Natural killer cell (primary cell): ENCODE data around the gene EPC2. TPM values are rescaled to one million over a fixed set of nuclear protein-coding genes. Genes with fewer than 3 reads are reported as not detected.
A peak's percentile ranks its signal among the peaks of the same experiment; 100 is the strongest.
"Not testable (repeated sequence)": the region's sequence is repeated elsewhere in the genome, so short reads cannot be mapped to it uniquely, and the experiment has no call there.

Source experiments
- ATAC-seq, 3 donors: fragments of 150-1000 bp in 2 of 3; fragments of 200-7000 bp in 1 of 3; cut with Tn5 transposase; 1 replicate in 1 of 3; 2 replicates in 2 of 3; pipeline ENCODE4 v1.10.0; 2021; ENCODE audit warnings: mild to moderate bottlenecking in 2 of 3, moderate library complexity in 2 of 3
- DNase-seq, 2 donors: peaks; one replicate each; pipeline versions ENCODE4 v3.0.0 to v3.0.0-alpha.2; 2013 to 2021; ENCODE audit warnings: mixed read lengths in 1 of 2
- H3K27ac ChIP-seq: one replicate; pipeline ENCODE4 v1.5.1; 2013; ENCODE audit warnings: mild to moderate bottlenecking, low read length
- H3K27me3 ChIP-seq: one replicate; pipeline ENCODE4 v1.6.1; 2013; ENCODE audit warnings: low read length; ENCODE audit not compliant: control insufficient read depth, insufficient read depth
- H3K36me3 ChIP-seq: one replicate; pipeline ENCODE4 v1.6.1; 2013; ENCODE audit warnings: low read length; ENCODE audit not compliant: control insufficient read depth, insufficient read depth
- H3K4me1 ChIP-seq: one replicate; pipeline ENCODE4 v1.6.1; 2013; ENCODE audit warnings: low read length; ENCODE audit not compliant: control insufficient read depth, insufficient read depth
- H3K4me3 ChIP-seq: one replicate; pipeline ENCODE4 v1.5.1; 2013; ENCODE audit warnings: low read length
- H3K9me3 ChIP-seq: one replicate; pipeline ENCODE4 v1.6.1; 2013; ENCODE audit warnings: low read length; ENCODE audit not compliant: control insufficient read depth, insufficient read depth
- H3K27ac Mint-ChIP-seq, 2 donors: one replicate each; pipeline ENCODE4 v1.8.0; 2022; ENCODE audit warnings: mild to moderate bottlenecking in 2 of 2, mixed read lengths in 2 of 2, moderate library complexity in 1 of 2
- H3K27me3 Mint-ChIP-seq, 2 donors: one replicate each; pipeline ENCODE4 v1.8.0; 2022; ENCODE audit warnings: low read depth in 2 of 2, mixed read lengths in 2 of 2
- H3K36me3 Mint-ChIP-seq: one replicate; pipeline ENCODE4 v1.8.0; 2022; ENCODE audit warnings: mixed read lengths
- H3K4me1 Mint-ChIP-seq, 2 donors: one replicate each; pipeline ENCODE4 v1.8.0; 2022; ENCODE audit warnings: mixed read lengths in 2 of 2
- H3K4me3 Mint-ChIP-seq: one replicate; pipeline ENCODE4 v1.8.0; 2022; ENCODE audit warnings: mild to moderate bottlenecking, moderate library complexity, mixed read lengths
- H3K9me3 Mint-ChIP-seq, 2 donors: one replicate each; pipeline ENCODE4 v1.8.0; 2022; ENCODE audit warnings: mixed read lengths in 2 of 2
- WGBS: methylation state at CpG from one replicate; pipeline ENCODE4 v1.1.7; 2013; ENCODE audit warnings: missing lambda C conversion rate; ENCODE audit not compliant: insufficient coverage; 5-methylcytosine and 5-hydroxymethylcytosine counted together
- intact Hi-C: fragments of 100-400 bp; cut with micrococcal nuclease; formaldehyde crosslinking; loops from one replicate; pipeline ENCODE4 v1.14.2; 2022
- total RNA-seq, 4 donors: library from RNA; stranded (reverse); fragments of 120-200 nt in 1 of 4; gene quantifications; one replicate each; pipeline versions ENCODE4 v1.2.3 to v1.2.4, GENCODE V29; 2013 to 2022
- TF ChIP-seq, protein P1 (sequence below): fragments of 200-600 bp; IDR thresholded peaks from one replicate; pipeline ENCODE4 v1.8.0; 2022; ENCODE audit warnings: antibody characterized with exemption

EPC2 gene
- total RNA-seq, 3 donors from 2014 or later (not counting 1 experiment from before 2014, with no cell fraction given), result 64.6 to 76.3 (median 66.1) TPM

- Histone ChIP-seq H3K27ac (peak overlapping the region; percentile 50), H3K9me3 (no peaks in the 10 kb centered on the region), H3K27me3 (no peaks in the 10 kb centered on the region), H3K4me1 (peaks cover 8% of the 10 kb centered on the region), H3K36me3 (no peaks in the 10 kb centered on the region), H3K4me3 (no peak overlapping the region)
- WGBS, result 90% methylated on average over 1 of the region's 2 CpGs
- ATAC-seq, result peak; percentile 79 to 83 (median 80)
- peak in 1 of 2 donors; percentile 69 for DNase-seq
- intact Hi-C loops, result loop anchor here (1.0 kb wide), 1 partner anchor 13 kb away; no protein-coding TSS in a partner anchor
- no peaks in the 10 kb centered on the region for H3K36me3 Mint-ChIP-seq
- H3K27me3 Mint-ChIP-seq, result no peaks in the 10 kb centered on the region
- H3K9me3 Mint-ChIP-seq, result no peaks in the 10 kb centered on the region
- TF ChIP-seq, protein P1, sequence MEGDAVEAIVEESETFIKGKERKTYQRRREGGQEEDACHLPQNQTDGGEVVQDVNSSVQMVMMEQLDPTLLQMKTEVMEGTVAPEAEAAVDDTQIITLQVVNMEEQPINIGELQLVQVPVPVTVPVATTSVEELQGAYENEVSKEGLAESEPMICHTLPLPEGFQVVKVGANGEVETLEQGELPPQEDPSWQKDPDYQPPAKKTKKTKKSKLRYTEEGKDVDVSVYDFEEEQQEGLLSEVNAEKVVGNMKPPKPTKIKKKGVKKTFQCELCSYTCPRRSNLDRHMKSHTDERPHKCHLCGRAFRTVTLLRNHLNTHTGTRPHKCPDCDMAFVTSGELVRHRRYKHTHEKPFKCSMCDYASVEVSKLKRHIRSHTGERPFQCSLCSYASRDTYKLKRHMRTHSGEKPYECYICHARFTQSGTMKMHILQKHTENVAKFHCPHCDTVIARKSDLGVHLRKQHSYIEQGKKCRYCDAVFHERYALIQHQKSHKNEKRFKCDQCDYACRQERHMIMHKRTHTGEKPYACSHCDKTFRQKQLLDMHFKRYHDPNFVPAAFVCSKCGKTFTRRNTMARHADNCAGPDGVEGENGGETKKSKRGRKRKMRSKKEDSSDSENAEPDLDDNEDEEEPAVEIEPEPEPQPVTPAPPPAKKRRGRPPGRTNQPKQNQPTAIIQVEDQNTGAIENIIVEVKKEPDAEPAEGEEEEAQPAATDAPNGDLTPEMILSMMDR, result no peak
- H3K4me1 Mint-ChIP-seq, result peaks cover 65 to 70% of the 10 kb centered on the region in 2 donors
- H3K27ac Mint-ChIP-seq, result peak overlapping the region; percentile 84 to 88
- H3K4me3 Mint-ChIP-seq, result peak overlapping the region; percentile 81
Observed at GRCh38 chr2:148658807-148659722, 14.5 kb downstream of the EPC2 start.

- ATAC-seq, result no peak
Observed at GRCh38 chr2:148660999-148661398, 16.4 kb downstream of the EPC2 start.

DNA sequence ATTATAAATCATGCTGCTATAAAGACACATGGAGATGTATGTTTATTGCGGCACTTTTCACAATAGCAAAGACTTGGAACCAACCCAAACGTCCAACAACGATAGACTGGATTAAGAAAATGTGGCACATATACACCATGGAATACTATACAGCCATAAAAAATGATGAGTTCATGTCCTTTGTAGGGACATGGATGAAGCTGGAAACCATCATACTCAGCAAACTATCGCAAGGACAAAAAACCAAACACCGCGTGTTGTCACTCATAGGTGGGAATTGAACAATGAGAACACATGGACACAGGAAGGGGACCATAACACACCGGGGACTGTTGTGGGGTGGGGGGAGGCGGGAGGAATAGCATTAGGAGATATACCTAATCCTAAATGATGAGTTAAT is 17.8 kb downstream of the EPC2 start:
- DNase-seq, H3K36me3 ChIP-seq, H3K27ac Mint-ChIP-seq, H3K9me3 Mint-ChIP-seq, intact Hi-C loops, H3K4me3 ChIP-seq, H3K27ac ChIP-seq, H3K27me3 ChIP-seq, H3K4me1 ChIP-seq, H3K27me3 Mint-ChIP-seq, H3K36me3 Mint-ChIP-seq, H3K4me3 Mint-ChIP-seq, ATAC-seq, H3K9me3 ChIP-seq: not testable (repeated sequence)
- 100% methylated on average over 4 of the region's 8 CpGs for WGBS
- H3K4me1 Mint-ChIP-seq, result peaks cover 60 to 62% of the 10 kb centered on the region in 2 donors

More at GRCh38 chr2:148660999-148661398, 16.4 kb downstream of the EPC2 start:
- TF ChIP-seq, protein P1, result no peak
- Histone ChIP-seq H3K4me1 (peaks cover 3% of the 10 kb centered on the region), H3K36me3 (no peaks in the 10 kb centered on the region), H3K4me3 (no peak overlapping the region), H3K9me3 (no peaks in the 10 kb centered on the region), H3K27me3 (no peaks in the 10 kb centered on the region), H3K27ac (no peak overlapping the region)
- Mint-ChIP-seq H3K27me3 (no peaks in the 10 kb centered on the region), H3K27ac (peak overlapping the region; percentile 84 to 88), H3K4me3 (peak overlapping the region; percentile 35), H3K4me1 (peaks cover 63 to 67% of the 10 kb centered on the region in 2 donors), H3K9me3 (no peaks in the 10 kb centered on the region), H3K36me3 (no peaks in the 10 kb centered on the region)
- intact Hi-C loops, result no loop called here
- DNase-seq, result no peak

DNA sequence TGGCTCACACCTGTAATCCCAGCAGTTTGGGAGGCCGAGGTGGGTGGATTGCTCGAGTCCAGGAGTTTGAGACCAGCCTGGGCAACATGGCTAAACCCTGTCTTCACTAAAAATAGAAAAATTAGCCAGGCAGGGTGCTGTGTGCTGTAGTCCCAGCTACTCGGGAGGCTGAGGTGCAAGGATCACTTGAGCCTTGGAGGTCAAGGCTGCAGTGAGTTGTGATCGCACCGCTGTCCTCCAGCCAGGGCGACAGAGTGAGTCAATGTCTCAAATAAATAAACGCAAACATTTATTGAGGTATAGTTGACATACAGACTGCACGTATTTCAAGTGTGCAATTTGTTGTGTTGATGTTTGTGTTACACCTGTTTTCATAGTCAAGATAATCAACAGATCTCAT is 19.7 kb downstream of the EPC2 start:
- Mint-ChIP-seq H3K36me3 (no peaks in the 10 kb centered on the region), H3K4me1 (peaks cover 60 to 62% of the 10 kb centered on the region in 2 donors), H3K4me3 (no peak overlapping the region), H3K27me3 (no peaks in the 10 kb centered on the region), H3K9me3 (no peaks in the 10 kb centered on the region), H3K27ac (peak overlapping the region in 1 of 2 donors; percentile 64)
- ATAC-seq, result no peak
- Histone ChIP-seq H3K4me3 (no peak overlapping the region), H3K9me3 (no peaks in the 10 kb centered on the region), H3K27me3 (no peaks in the 10 kb centered on the region), H3K36me3 (no peaks in the 10 kb centered on the region), H3K4me1 (peaks cover 5% of the 10 kb centered on the region), H3K27ac (no peak overlapping the region)
- intact Hi-C loops, result no loop called here
- 92% methylated on average over 7 of the region's 8 CpGs for WGBS
- DNase-seq, result no peak
- TF ChIP-seq, protein P1, result no peak
